GM12801 (cell line): ENCODE results near the gene SLC29A3.

Source experiments
- CTCF ChIP-seq: IDR thresholded peaks from one replicate; pipeline ENCODE4 v1.5.1; 2011; ENCODE audit warnings: control low read depth; ENCODE audit not compliant: insufficient read length; ENCODE audit errors: extremely low read depth

Gene SLC29A3

GRCh38 chr10:71286521-71287294, 32.4 kb upstream of the SLC29A3 start:
- TF ChIP-seq CTCF: no peak

GRCh38 chr10:71287456-71287855, 31.6 kb upstream of the SLC29A3 start:
- no peak for TF ChIP-seq CTCF

GRCh38 chr10:71288461-71288860, 30.6 kb upstream of the SLC29A3 start:
- TF ChIP-seq CTCF: no peak

- no peak for TF ChIP-seq CTCF
Measured at GRCh38 chr10:71289421-71290130, 29.5 kb upstream of the SLC29A3 start.

GRCh38 chr10:71290331-71290730, 28.7 kb upstream of the SLC29A3 start:
- no peak for TF ChIP-seq CTCF

GRCh38 chr10:71290806-71291527, 28.1 kb upstream of the SLC29A3 start:
- no peak for TF ChIP-seq CTCF

GRCh38 chr10:71291528-71291900, 27.5 kb upstream of the SLC29A3 start:
- no peak for TF ChIP-seq CTCF
